Left cardiac atrium (tissue), 4 donors: ENCODE measurements around the gene RSL1D1. TPM values are rescaled to one million over a fixed set of nuclear protein-coding genes. Genes with fewer than 3 reads are reported as not detected.

Experiments used
- ATAC-seq, 2 donors: fragments of 200-7000 bp; cut with Tn5 transposase; one replicate each; pipeline ENCODE4 v1.9.1; 2020; ENCODE audit warnings: mild to moderate bottlenecking in 2 of 2, moderate library complexity in 2 of 2
- DNase-seq: peaks from one replicate; pipeline ENCODE4 v3.0.0-alpha.2; 2020
- intact Hi-C, 2 donors: fragments of 100-400 bp; cut with DNase I; formaldehyde crosslinking; loops; one replicate each; pipeline versions ENCODE4 v1.14.1 to v1.15.1; 2022 to 2023
- total RNA-seq, 2 donors: library from RNA; stranded (reverse); fragmentation: NEBNext Ultra II Directional; extraction: Animal tissue kit (Norgen Biotek cat#: 25700); gene quantifications; one replicate each; pipeline ENCODE4 v1.2.1, GENCODE V29; 2021
- donor health status: DM: no; HTN: yes; CAD: no.
- donor health status: DM: no; HTN: yes; CAD: no; lungs with severe emphysema.
- donor health status: DM: yes; HTN: yes; CAD: no.
- donor health status: Dilated cardiomyopathy.

RSL1D1 gene
- total RNA-seq, 2 donors from 2014 or later = 98.4 to 113 TPM

GRCh38 chr16:11805556-11805955 lies 45.8 kb downstream of the RSL1D1 start:
- DNase-seq (no peak), ATAC-seq (no peak)
- intact Hi-C loops = no loop called here

GRCh38 chr16:11801481-11802021 lies 49.8 kb downstream of the RSL1D1 start:
- ATAC-seq (no peak), DNase-seq (no peak)
- intact Hi-C loops = no loop called here

GRCh38 chr16:11800382-11800718 lies 51.0 kb downstream of the RSL1D1 start:
- intact Hi-C loops = no loop called here
- DNase-seq (no peak), ATAC-seq (no peak)

GRCh38 chr16:11799509-11800381 lies 51.6 kb downstream of the RSL1D1 start:
- no peak for ATAC-seq
- DNase-seq = no peak
- intact Hi-C loops = loop anchor here in 1 of 2 donors (5.0 kb wide), 1 partner anchor 57 kb away; the partner anchor contains the start of gene TXNDC11

- intact Hi-C loops = loop anchor here in 1 of 2 donors (5.0 kb wide), 1 partner anchor 57 kb away; the partner anchor contains the start of gene TXNDC11
- no peak for DNase-seq
- no peak for ATAC-seq
These were observed 52.3 kb downstream of the RSL1D1 start for GRCh38 chr16:11799017-11799381.

- ATAC-seq (peak; percentile 3 to 6), DNase-seq (no peak)
- intact Hi-C loops = loop anchor here in 1 of 2 donors (5.0 kb wide), 1 partner anchor 56 kb away; the partner anchor contains the start of gene TXNDC11
These were observed 53.4 kb downstream of the RSL1D1 start for GRCh38 chr16:11797957-11798299.

- ATAC-seq = peak; percentile 98
- peak; percentile 98 for DNase-seq
- intact Hi-C loops = loop anchor here in 1 of 2 donors (5.0 kb wide), 1 partner anchor 55 kb away; the partner anchor contains the start of gene TXNDC11
These were observed 54.0 kb downstream of the RSL1D1 start, which contains the start of gene ZC3H7A for GRCh38 chr16:11797166-11797956. Gene ZC3H7A (minus strand): TSS chr16:11797258. CDS start chr16:11782354, 14,904 bp downstream.

- intact Hi-C loops = loop anchor here in 1 of 2 donors (5.0 kb wide), 1 partner anchor 54 kb away; the partner anchor contains the start of gene TXNDC11
- ATAC-seq = peak; percentile 45 to 55
These were observed 54.8 kb downstream of the RSL1D1 start for GRCh38 chr16:11796227-11797165.

GRCh38 chr16:11795887-11796226 lies 55.5 kb downstream of the RSL1D1 start:
- DNase-seq = no peak
- no peak for ATAC-seq
- intact Hi-C loops = loop anchor here in 1 of 2 donors (5.0 kb wide), 1 partner anchor 54 kb away; the partner anchor contains the start of gene TXNDC11

More at GRCh38 chr16:11796227-11797165, 54.8 kb downstream of the RSL1D1 start:
- DNase-seq = peak; percentile 80

- DNase-seq = no peak
These were observed 56.1 kb downstream of the RSL1D1 start for GRCh38 chr16:11794996-11795886.

GRCh38 chr16:11794447-11794846 lies 56.9 kb downstream of the RSL1D1 start:
- ATAC-seq (no peak), DNase-seq (no peak)
- intact Hi-C loops = no loop called here

More at GRCh38 chr16:11794996-11795886, 56.1 kb downstream of the RSL1D1 start:
- intact Hi-C loops = loop anchor here in 1 of 2 donors (5.0 kb wide), 1 partner anchor 53 kb away; the partner anchor contains the start of gene TXNDC11
- ATAC-seq = no peak

- peak in 1 of 2 donors; percentile 27 for ATAC-seq
- intact Hi-C loops = no loop called here
- no peak for DNase-seq
These were observed 57.5 kb downstream of the RSL1D1 start for GRCh38 chr16:11793840-11794239.

- no peak for ATAC-seq
- intact Hi-C loops = no loop called here
These were observed 58.7 kb downstream of the RSL1D1 start for GRCh38 chr16:11792410-11793241.

GRCh38 chr16:11791144-11791828 lies 60.1 kb downstream of the RSL1D1 start:
- no peak for ATAC-seq
- intact Hi-C loops = no loop called here

More at GRCh38 chr16:11792410-11793241, 58.7 kb downstream of the RSL1D1 start:
- no peak for DNase-seq

GRCh38 chr16:11788914-11789313 lies 62.4 kb downstream of the RSL1D1 start:
- DNase-seq (no peak), ATAC-seq (no peak)
- intact Hi-C loops = no loop called here

More at GRCh38 chr16:11791144-11791828, 60.1 kb downstream of the RSL1D1 start:
- DNase-seq = no peak
